PFSK-1 (cell line): ENCODE measurements around the gene DIAPH1.

Source experiments
- FOXP2 ChIP-seq: optimal IDR thresholded peaks from 2 replicates; pipeline ENCODE3; 2011; ENCODE audit warnings: borderline replicate concordance, control low read depth, inconsistent platforms; ENCODE audit not compliant: insufficient read depth; ENCODE audit errors: extremely low read length, extremely low read depth
- POLR2AphosphoS5 ChIP-seq: IDR thresholded peaks from 2 replicates; pipeline ENCODE4 v1.6.1; 2012; ENCODE audit warnings: low read depth, mild to moderate bottlenecking, control low read depth, low read length, moderate library complexity
- SIN3A ChIP-seq: IDR thresholded peaks from 2 replicates; pipeline ENCODE4 v1.6.1; 2012; ENCODE audit warnings: mild to moderate bottlenecking, low read length, moderate library complexity, borderline replicate concordance; ENCODE audit not compliant: insufficient read depth
- TAF1 ChIP-seq: IDR thresholded peaks from 2 replicates; pipeline ENCODE4 v1.6.1; 2012; ENCODE audit warnings: low read length, control low read depth, borderline replicate concordance; ENCODE audit not compliant: insufficient read depth
- TF ChIP-seq, protein P1 (sequence below), 2 experiments: IDR thresholded peaks; 2 replicates each; pipeline versions ENCODE4 v1.6.1 to v1.8.0; 2011 to 2012; ENCODE audit warnings: low read depth in 2 of 2, low read length in 2 of 2, control low read depth in 1 of 2, inconsistent platforms in 1 of 2, mild to moderate bottlenecking in 1 of 2, moderate library complexity in 1 of 2; ENCODE audit not compliant: insufficient read depth in 1 of 2

The DIAPH1 gene

DNA sequence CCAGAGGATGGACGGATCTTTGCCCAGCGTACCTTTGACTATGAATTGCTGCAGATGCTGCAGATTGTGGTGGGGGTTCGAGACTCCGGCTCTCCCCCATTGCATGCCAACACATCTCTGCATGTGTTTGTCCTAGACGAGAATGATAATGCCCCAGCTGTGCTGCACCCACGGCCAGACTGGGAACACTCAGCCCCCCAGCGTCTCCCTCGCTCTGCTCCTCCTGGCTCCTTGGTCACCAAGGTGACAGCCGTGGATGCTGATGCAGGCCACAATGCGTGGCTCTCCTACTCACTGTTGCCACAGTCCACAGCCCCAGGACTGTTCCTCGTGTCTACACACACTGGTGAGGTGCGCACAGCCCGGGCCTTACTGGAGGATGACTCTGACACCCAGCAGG is 128.0 kb downstream of the DIAPH1 start:
- TF ChIP-seq, protein P1, sequence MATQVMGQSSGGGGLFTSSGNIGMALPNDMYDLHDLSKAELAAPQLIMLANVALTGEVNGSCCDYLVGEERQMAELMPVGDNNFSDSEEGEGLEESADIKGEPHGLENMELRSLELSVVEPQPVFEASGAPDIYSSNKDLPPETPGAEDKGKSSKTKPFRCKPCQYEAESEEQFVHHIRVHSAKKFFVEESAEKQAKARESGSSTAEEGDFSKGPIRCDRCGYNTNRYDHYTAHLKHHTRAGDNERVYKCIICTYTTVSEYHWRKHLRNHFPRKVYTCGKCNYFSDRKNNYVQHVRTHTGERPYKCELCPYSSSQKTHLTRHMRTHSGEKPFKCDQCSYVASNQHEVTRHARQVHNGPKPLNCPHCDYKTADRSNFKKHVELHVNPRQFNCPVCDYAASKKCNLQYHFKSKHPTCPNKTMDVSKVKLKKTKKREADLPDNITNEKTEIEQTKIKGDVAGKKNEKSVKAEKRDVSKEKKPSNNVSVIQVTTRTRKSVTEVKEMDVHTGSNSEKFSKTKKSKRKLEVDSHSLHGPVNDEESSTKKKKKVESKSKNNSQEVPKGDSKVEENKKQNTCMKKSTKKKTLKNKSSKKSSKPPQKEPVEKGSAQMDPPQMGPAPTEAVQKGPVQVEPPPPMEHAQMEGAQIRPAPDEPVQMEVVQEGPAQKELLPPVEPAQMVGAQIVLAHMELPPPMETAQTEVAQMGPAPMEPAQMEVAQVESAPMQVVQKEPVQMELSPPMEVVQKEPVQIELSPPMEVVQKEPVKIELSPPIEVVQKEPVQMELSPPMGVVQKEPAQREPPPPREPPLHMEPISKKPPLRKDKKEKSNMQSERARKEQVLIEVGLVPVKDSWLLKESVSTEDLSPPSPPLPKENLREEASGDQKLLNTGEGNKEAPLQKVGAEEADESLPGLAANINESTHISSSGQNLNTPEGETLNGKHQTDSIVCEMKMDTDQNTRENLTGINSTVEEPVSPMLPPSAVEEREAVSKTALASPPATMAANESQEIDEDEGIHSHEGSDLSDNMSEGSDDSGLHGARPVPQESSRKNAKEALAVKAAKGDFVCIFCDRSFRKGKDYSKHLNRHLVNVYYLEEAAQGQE (IDR thresholded peaks at IDR 0.05; ENCODE audit: insufficient read depth in 1 of 2, low read depth in 2 of 2, low read length in 2 of 2), result no peak
- TF ChIP-seq SIN3A (no peak), TAF1 (no peak), FOXP2 (no peak)

- TF ChIP-seq SIN3A (no peak), TAF1 (no peak), FOXP2 (no peak), POLR2AphosphoS5 (no peak)
- TF ChIP-seq, protein P1 (IDR thresholded peaks at IDR 0.05; ENCODE audit: insufficient read depth in 1 of 2, low read depth in 2 of 2, low read length in 2 of 2), result no peak
These were observed 128.5 kb downstream of the DIAPH1 start for GRCh38 chr5:141490271-141490670.

DNA sequence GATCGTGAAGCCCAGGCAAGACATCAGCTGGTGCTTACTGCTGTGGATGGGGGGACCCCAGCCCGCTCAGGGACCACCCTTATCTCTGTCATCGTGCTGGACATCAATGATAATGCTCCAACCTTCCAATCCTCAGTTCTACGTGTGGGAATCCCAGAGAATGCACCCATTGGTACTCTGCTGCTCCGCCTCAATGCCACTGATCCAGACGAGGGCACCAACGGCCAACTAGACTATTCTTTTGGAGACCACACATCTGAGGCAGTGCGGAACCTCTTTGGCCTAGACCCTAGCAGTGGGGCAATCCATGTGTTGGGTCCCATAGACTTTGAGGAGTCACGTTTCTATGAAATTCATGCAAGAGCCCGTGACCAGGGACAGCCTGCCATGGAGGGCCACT is 129.0 kb downstream of the DIAPH1 start:
- no peak for TF ChIP-seq FOXP2
- no peak for TF ChIP-seq POLR2AphosphoS5
- TF ChIP-seq, protein P1 (IDR thresholded peaks at IDR 0.05; ENCODE audit: insufficient read depth in 1 of 2, low read depth in 2 of 2, low read length in 2 of 2), result no peak
- TF ChIP-seq TAF1, result no peak
- TF ChIP-seq SIN3A, result no peak

DNA sequence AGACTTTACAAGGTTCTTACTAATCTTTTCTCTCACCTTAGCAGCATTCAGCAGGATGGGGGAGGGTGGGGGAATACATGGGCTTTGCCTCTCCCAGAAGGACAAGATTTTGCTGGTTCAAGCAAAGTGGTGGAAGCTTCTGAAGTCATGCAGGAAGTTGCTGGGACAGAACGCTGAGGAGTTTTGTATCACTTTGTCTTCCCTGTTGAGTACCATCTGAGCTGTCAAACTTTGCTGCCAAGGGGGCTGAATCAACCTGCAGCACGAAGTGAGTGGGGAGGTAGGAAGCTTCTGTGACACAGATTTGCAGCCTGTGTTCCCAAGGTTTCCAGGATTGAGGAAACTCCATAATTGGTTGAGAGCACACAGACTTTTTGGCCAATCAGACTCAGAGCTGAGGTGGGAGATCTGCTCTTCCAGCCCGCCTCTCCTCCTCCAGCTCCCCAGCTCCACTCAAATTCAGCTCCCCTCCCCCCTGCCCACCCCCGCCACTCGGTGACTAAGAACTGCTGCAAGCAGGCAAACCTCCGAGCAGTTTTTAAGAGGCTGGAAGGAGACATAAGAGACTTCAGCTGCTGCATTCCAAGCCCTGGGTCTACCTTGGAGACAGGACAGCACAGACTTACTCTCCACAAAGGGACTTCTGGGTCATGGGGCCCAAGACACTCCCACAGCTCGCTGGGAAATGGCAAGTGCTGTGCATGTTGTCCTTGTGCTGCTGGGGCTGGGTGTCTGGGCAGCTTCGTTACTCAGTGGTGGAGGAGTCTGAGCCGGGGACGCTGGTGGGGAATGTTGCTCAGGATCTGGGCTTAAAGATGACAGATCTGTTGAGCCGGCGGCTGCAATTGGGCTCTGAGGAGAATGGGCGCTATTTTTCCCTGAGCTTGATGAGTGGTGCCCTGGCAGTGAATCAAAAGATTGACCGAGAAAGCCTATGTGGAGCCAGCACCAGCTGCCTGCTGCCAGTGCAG is 129.9 kb downstream of the DIAPH1 start, which contains the start of gene PCDHGC5:
Gene PCDHGC5 (plus strand): TSS at position 491 of the 971 bp plus-strand sequence. CDS start 160 bp downstream, at position 651.
- TF ChIP-seq, protein P1 (IDR thresholded peaks at IDR 0.05; ENCODE audit: insufficient read depth in 1 of 2, low read depth in 2 of 2, low read length in 2 of 2), result no peak
- no peak for TF ChIP-seq TAF1
- TF ChIP-seq SIN3A, result no peak
- no peak for TF ChIP-seq POLR2AphosphoS5
- no peak for TF ChIP-seq FOXP2
